ENCODE data around the gene JPH3.

DNA sequence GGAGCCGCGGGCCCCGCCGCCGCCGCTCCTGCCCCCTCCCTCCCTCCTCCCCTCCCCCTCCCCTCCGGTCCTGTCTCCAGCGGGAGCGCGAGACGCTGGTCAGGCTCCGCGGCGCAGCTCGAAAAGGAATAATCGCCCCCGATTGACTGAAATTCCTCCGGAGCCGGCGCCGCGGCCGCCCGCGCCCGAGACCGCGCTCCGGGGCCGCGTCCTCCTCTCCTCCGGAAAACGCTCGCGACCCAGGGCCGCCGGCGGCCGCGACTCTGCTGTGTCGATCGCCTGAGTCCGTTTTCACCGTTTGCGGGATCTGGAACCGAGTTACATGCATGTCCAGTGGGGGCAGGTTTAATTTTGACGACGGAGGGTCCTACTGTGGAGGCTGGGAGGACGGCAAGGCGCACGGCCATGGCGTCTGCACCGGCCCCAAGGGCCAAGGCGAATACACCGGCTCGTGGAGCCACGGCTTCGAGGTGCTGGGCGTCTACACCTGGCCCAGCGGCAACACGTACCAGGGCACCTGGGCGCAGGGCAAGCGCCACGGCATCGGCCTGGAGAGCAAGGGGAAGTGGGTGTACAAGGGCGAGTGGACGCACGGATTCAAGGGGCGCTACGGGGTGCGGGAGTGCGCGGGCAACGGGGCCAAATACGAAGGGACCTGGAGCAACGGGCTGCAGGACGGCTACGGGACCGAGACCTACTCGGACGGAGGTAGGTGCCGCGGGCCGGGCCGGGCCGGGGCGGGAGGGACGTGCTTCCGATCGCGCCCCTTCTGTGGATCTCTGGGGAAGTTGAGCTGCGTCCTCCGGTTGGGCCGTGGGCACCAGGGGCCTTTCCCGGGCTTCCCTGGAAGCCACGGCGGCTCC is 744 bp downstream of the JPH3 start:
- TF ChIP-seq, protein P1, sequence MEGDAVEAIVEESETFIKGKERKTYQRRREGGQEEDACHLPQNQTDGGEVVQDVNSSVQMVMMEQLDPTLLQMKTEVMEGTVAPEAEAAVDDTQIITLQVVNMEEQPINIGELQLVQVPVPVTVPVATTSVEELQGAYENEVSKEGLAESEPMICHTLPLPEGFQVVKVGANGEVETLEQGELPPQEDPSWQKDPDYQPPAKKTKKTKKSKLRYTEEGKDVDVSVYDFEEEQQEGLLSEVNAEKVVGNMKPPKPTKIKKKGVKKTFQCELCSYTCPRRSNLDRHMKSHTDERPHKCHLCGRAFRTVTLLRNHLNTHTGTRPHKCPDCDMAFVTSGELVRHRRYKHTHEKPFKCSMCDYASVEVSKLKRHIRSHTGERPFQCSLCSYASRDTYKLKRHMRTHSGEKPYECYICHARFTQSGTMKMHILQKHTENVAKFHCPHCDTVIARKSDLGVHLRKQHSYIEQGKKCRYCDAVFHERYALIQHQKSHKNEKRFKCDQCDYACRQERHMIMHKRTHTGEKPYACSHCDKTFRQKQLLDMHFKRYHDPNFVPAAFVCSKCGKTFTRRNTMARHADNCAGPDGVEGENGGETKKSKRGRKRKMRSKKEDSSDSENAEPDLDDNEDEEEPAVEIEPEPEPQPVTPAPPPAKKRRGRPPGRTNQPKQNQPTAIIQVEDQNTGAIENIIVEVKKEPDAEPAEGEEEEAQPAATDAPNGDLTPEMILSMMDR (IDR thresholded peaks at IDR 0.05; ENCODE audit: low read depth, low read length, poor library complexity, severe bottlenecking): no peak
- TF ChIP-seq EZH2phosphoT487 (IDR thresholded peaks at IDR 0.05; ENCODE audit: borderline replicate concordance, low read length): no peak

Data from DOHH2 (cell line).